ENCODE data around the gene STXBP5.
A peak's percentile ranks its signal among the peaks of the same experiment; 100 is the strongest.

Gene STXBP5

DNA sequence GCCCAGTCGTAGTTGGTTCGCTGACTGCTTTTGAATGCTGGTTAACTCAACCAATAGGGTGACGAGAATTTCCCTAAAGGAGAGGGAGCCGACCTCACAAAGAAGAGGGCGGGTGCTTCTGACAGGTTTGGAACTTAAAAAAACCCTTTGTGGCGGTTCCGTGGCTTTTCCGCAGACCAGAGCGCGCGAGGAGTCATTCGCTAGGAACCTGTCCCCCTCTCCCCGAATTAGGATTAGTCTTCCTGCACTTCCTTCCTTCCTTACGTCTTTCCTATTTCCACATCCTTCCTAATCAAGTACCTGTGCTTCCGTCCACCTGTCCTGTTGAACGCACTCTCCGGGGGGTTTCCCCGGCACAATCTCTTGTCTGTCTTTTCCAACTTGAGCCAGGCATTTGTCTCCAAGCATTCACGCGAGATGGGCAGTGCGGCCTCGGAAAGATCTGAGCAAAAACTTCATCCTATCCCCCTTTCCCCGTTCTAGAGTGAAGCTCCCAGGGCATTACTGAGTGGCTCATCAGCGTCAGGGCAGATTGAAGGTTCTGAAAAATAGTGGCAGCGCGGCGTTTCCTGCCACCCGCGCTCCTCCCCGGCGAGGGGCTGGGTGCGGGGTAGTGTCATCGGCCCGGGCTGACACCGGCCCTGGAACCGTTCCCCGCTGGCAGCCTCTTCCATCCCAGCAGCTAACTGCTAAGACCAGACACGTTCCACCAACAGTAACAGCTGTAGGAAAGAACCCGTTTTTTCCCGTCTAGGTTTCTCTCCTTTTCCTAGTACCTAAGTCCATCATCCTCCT, 1.5 kb upstream of the STXBP5 start (continued):
- peak; percentile 74 for TF ChIP-seq PRDM1 (tag by site-specific recombination; IDR thresholded peaks at IDR 0.05)
- no peak for TF ChIP-seq ZNF664 (tag by site-specific recombination; IDR thresholded peaks at IDR 0.05)
- peak; percentile 59; the same call in 1 of the 2 replicates for TF ChIP-seq ZNF843 (tag by site-specific recombination; IDR thresholded peaks at IDR 0.05)
- TF ChIP-seq, protein P1, sequence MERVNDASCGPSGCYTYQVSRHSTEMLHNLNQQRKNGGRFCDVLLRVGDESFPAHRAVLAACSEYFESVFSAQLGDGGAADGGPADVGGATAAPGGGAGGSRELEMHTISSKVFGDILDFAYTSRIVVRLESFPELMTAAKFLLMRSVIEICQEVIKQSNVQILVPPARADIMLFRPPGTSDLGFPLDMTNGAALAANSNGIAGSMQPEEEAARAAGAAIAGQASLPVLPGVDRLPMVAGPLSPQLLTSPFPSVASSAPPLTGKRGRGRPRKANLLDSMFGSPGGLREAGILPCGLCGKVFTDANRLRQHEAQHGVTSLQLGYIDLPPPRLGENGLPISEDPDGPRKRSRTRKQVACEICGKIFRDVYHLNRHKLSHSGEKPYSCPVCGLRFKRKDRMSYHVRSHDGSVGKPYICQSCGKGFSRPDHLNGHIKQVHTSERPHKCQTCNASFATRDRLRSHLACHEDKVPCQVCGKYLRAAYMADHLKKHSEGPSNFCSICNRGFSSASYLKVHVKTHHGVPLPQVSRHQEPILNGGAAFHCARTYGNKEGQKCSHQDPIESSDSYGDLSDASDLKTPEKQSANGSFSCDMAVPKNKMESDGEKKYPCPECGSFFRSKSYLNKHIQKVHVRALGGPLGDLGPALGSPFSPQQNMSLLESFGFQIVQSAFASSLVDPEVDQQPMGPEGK (tag by site-specific recombination; IDR thresholded peaks at IDR 0.05) = no peak; the same call in 1 of the 2 replicates
- peak; percentile 59; the same call in 1 of the 2 replicates for TF ChIP-seq SCRT1 (tag by site-specific recombination; IDR thresholded peaks at IDR 0.05; ENCODE audit: borderline replicate concordance)
- no peak for TF ChIP-seq ZNF138 (tag by site-specific recombination; IDR thresholded peaks at IDR 0.05; ENCODE audit: borderline replicate concordance)
- TF ChIP-seq HOXD13 (CRISPR knock-in tag; IDR thresholded peaks at IDR 0.05; ENCODE audit: borderline replicate concordance) = no peak
- TF ChIP-seq, protein P2, sequence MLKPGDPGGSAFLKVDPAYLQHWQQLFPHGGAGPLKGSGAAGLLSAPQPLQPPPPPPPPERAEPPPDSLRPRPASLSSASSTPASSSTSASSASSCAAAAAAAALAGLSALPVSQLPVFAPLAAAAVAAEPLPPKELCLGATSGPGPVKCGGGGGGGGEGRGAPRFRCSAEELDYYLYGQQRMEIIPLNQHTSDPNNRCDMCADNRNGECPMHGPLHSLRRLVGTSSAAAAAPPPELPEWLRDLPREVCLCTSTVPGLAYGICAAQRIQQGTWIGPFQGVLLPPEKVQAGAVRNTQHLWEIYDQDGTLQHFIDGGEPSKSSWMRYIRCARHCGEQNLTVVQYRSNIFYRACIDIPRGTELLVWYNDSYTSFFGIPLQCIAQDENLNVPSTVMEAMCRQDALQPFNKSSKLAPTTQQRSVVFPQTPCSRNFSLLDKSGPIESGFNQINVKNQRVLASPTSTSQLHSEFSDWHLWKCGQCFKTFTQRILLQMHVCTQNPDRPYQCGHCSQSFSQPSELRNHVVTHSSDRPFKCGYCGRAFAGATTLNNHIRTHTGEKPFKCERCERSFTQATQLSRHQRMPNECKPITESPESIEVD (tag by site-specific recombination; IDR thresholded peaks at IDR 0.05) = no peak
- no peak for TF ChIP-seq HOXC10 (CRISPR knock-in tag; IDR thresholded peaks at IDR 0.05)
- no peak for TF ChIP-seq ZNF133 (tag by site-specific recombination; IDR thresholded peaks at IDR 0.05)
- TF ChIP-seq SCRT2 (tag by site-specific recombination; IDR thresholded peaks at IDR 0.05) = peak; percentile 87
- no peak for TF ChIP-seq ZNF16 (tag by site-specific recombination; IDR thresholded peaks at IDR 0.05; ENCODE audit: low read depth)
- TF ChIP-seq ZNF837 (tag by site-specific recombination; IDR thresholded peaks at IDR 0.05) = no peak
- TF ChIP-seq, protein P3, sequence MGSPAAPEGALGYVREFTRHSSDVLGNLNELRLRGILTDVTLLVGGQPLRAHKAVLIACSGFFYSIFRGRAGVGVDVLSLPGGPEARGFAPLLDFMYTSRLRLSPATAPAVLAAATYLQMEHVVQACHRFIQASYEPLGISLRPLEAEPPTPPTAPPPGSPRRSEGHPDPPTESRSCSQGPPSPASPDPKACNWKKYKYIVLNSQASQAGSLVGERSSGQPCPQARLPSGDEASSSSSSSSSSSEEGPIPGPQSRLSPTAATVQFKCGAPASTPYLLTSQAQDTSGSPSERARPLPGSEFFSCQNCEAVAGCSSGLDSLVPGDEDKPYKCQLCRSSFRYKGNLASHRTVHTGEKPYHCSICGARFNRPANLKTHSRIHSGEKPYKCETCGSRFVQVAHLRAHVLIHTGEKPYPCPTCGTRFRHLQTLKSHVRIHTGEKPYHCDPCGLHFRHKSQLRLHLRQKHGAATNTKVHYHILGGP (tag by site-specific recombination; IDR thresholded peaks at IDR 0.05) = no peak
- TF ChIP-seq ZNF548 (tag by site-specific recombination; IDR thresholded peaks at IDR 0.05) = no peak
- TF ChIP-seq ZNF514 (tag by site-specific recombination; IDR thresholded peaks at IDR 0.05) = no peak
- no peak for TF ChIP-seq ZXDB (tag by site-specific recombination; IDR thresholded peaks at IDR 0.05)
- TF ChIP-seq ZNF555 (tag by site-specific recombination; conservative IDR thresholded peaks at IDR 0.05) = no peak
- TF ChIP-seq ZNF175 (tag by site-specific recombination; IDR thresholded peaks at IDR 0.05) = no peak
- no peak for TF ChIP-seq KLF10 (tag by site-specific recombination; IDR thresholded peaks at IDR 0.05)
- peak; percentile 29 for TF ChIP-seq ZNF2 (tag by site-specific recombination; IDR thresholded peaks at IDR 0.05)
- TF ChIP-seq, protein P4, sequence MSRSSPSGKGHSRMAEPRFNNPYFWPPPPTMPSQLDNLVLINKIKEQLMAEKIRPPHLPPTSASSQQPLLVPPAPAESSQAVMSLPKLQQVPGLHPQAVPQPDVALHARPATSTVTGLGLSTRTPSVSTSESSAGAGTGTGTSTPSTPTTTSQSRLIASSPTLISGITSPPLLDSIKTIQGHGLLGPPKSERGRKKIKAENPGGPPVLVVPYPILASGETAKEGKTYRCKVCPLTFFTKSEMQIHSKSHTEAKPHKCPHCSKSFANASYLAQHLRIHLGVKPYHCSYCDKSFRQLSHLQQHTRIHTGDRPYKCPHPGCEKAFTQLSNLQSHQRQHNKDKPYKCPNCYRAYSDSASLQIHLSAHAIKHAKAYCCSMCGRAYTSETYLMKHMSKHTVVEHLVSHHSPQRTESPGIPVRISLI (tag by site-specific recombination; IDR thresholded peaks at IDR 0.05) = peak; percentile 93
- TF ChIP-seq, protein P5, sequence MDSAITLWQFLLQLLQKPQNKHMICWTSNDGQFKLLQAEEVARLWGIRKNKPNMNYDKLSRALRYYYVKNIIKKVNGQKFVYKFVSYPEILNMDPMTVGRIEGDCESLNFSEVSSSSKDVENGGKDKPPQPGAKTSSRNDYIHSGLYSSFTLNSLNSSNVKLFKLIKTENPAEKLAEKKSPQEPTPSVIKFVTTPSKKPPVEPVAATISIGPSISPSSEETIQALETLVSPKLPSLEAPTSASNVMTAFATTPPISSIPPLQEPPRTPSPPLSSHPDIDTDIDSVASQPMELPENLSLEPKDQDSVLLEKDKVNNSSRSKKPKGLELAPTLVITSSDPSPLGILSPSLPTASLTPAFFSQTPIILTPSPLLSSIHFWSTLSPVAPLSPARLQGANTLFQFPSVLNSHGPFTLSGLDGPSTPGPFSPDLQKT (IDR thresholded peaks at IDR 0.05; ENCODE audit: borderline replicate concordance, low read depth, low read length) = no peak
- no peak for TF ChIP-seq ZFP3 (tag by site-specific recombination; IDR thresholded peaks at IDR 0.05; ENCODE audit: low read depth)
- TF ChIP-seq, protein P6, sequence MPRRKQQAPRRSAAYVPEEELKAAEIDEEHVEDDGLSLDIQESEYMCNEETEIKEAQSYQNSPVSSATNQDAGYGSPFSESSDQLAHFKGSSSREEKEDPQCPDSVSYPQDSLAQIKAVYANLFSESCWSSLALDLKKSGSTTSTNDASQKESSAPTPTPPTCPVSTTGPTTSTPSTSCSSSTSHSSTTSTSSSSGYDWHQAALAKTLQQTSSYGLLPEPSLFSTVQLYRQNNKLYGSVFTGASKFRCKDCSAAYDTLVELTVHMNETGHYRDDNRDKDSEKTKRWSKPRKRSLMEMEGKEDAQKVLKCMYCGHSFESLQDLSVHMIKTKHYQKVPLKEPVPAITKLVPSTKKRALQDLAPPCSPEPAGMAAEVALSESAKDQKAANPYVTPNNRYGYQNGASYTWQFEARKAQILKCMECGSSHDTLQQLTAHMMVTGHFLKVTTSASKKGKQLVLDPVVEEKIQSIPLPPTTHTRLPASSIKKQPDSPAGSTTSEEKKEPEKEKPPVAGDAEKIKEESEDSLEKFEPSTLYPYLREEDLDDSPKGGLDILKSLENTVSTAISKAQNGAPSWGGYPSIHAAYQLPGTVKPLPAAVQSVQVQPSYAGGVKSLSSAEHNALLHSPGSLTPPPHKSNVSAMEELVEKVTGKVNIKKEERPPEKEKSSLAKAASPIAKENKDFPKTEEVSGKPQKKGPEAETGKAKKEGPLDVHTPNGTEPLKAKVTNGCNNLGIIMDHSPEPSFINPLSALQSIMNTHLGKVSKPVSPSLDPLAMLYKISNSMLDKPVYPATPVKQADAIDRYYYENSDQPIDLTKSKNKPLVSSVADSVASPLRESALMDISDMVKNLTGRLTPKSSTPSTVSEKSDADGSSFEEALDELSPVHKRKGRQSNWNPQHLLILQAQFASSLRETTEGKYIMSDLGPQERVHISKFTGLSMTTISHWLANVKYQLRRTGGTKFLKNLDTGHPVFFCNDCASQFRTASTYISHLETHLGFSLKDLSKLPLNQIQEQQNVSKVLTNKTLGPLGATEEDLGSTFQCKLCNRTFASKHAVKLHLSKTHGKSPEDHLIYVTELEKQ (tag by site-specific recombination; IDR thresholded peaks at IDR 0.05; ENCODE audit: borderline replicate concordance) = no peak
- no peak for TF ChIP-seq ZFHX2 (tag by site-specific recombination; conservative IDR thresholded peaks at IDR 0.05)
- no peak for TF ChIP-seq ZNF426 (tag by site-specific recombination; IDR thresholded peaks at IDR 0.05)
- no peak for TF ChIP-seq ZNF121 (tag by site-specific recombination; IDR thresholded peaks at IDR 0.05)
- peak; percentile 86 for TF ChIP-seq ZNF350 (tag by site-specific recombination; IDR thresholded peaks at IDR 0.05)
- peak; percentile 59 for TF ChIP-seq SP3 (tag by site-specific recombination; IDR thresholded peaks at IDR 0.05)

All from HEK293 (cell line).